PC-3 (cell line): ENCODE measurements around the gene GLRX. TPM values are rescaled to one million over a fixed set of nuclear protein-coding genes. Genes with fewer than 3 reads are reported as not detected.

Experiments used
- ATAC-seq: fragments of 200-7000 bp; cut with Tn5 transposase; 2 replicates; pipeline ENCODE4 v1.9.1; 2020; ENCODE audit warnings: mild to moderate bottlenecking, moderate library complexity
- BruUV-seq: library from RNA; stranded (reverse); fragments of 400-500 nt; replicated peaks from 2 replicates; lab custom pipeline; 2021; lab: Mats Ljungman, UMichigan
- CTCF ChIA-PET: fragments of 300-600 bp; sonication (Branson Sonifier 250); formaldehyde crosslinking; loops from one replicate; lab custom pipeline; 2022; ENCODE audit warnings: antibody characterized with exemption; lab: Charles Lee
- POLR2A ChIA-PET: fragments of 300-600 bp; sonication (Branson Sonifier 250); formaldehyde crosslinking; loops from one replicate; lab custom pipeline; 2022; ENCODE audit warnings: antibody characterized with exemption; ENCODE audit not compliant: unreplicated experiment; lab: Charles Lee
- DNase-seq: peaks from one replicate; pipeline ENCODE4 v3.0.0-alpha.2; 2015
- H2AFZ ChIP-seq: fragments of 300-600 bp; sonication (generic); 2 replicates; pipeline ENCODE4 v1.6.0; 2016; ENCODE audit warnings: antibody characterized with exemption, low read length
- H3F3A ChIP-seq: fragments of 300-600 bp; sonication (generic); one replicate; pipeline ENCODE4 v1.6.0; 2017; ENCODE audit warnings: antibody characterized with exemption, low read length, control low read depth, mild to moderate bottlenecking; ENCODE audit not compliant: unreplicated experiment
- H3K27ac ChIP-seq: fragments of 300-600 bp; sonication (generic); 2 replicates; pipeline ENCODE4 v1.5.1; 2016; ENCODE audit warnings: mild to moderate bottlenecking, low read length
- H3K27me3 ChIP-seq: fragments of 300-600 bp; sonication (generic); 2 replicates; pipeline ENCODE4 v1.6.1; 2016; ENCODE audit warnings: low read length, mixed read lengths
- H3K36me3 ChIP-seq: fragments of 300-600 bp; sonication (generic); 2 replicates; pipeline ENCODE4 v1.6.1; 2016; ENCODE audit warnings: low read depth, mixed run types, low read length, mixed read lengths
- H3K4me1 ChIP-seq: fragments of 300-600 bp; sonication (generic); 2 replicates; pipeline ENCODE4 v1.5.1; 2016; ENCODE audit warnings: low read length; ENCODE audit not compliant: insufficient read depth
- H3K4me2 ChIP-seq: fragments of 300-600 bp; sonication (generic); 2 replicates; pipeline ENCODE4 v1.6.0; 2016; ENCODE audit warnings: low read length
- H3K4me3 ChIP-seq: fragments of 300-600 bp; sonication (generic); 2 replicates; pipeline ENCODE4 v1.5.1; 2016; ENCODE audit warnings: mild to moderate bottlenecking, low read length, mixed read lengths
- H3K79me2 ChIP-seq: fragments of 300-600 bp; sonication (generic); 2 replicates; pipeline ENCODE4 v1.6.1; 2017; ENCODE audit warnings: low read length, mixed read lengths
- H3K9ac ChIP-seq: fragments of 300-600 bp; sonication (generic); 2 replicates; pipeline ENCODE4 v1.6.0; 2016; ENCODE audit warnings: mild to moderate bottlenecking, low read length
- H3K9me2 ChIP-seq: fragments of 300-600 bp; sonication (generic); replicated peaks from 2 replicates; pipeline ENCODE4 v1.6.1; 2016; ENCODE audit warnings: mixed run types, low read length, mixed read lengths
- H3K9me3 ChIP-seq: fragments of 300-600 bp; sonication (generic); 2 replicates; pipeline ENCODE4 v1.6.1; 2016; ENCODE audit warnings: low read length, mixed read lengths
- H4K20me1 ChIP-seq: fragments of 300-600 bp; sonication (generic); 2 replicates; pipeline ENCODE4 v1.6.1; 2016; ENCODE audit warnings: low read length, mixed read lengths
- CTCF ChIP-seq: fragments of 300-600 bp; sonication (generic); conservative IDR thresholded peaks from 2 replicates; pipeline ENCODE4 v1.5.1; 2017; ENCODE audit warnings: antibody characterized with exemption, low read depth, mild to moderate bottlenecking, low read length
- EZH2 ChIP-seq: fragments of 300-600 bp; sonication (generic); IDR thresholded peaks from one replicate; pipeline ENCODE4 v1.6.1; 2017; ENCODE audit warnings: antibody characterized with exemption, mild to moderate bottlenecking, low read length; ENCODE audit not compliant: unreplicated experiment
- EZH2phosphoT487 ChIP-seq: fragments of 300-600 bp; sonication (generic); IDR thresholded peaks from 2 replicates; pipeline ENCODE4 v1.6.1; 2018; ENCODE audit warnings: mild to moderate bottlenecking, antibody characterized with exemption, low read length, borderline replicate concordance
- intact Hi-C: fragments of 100-400 bp; cut with micrococcal nuclease; formaldehyde crosslinking; loops from 2 replicates; pipeline ENCODE4 v1.9.0; 2023
- total RNA-seq: library from RNA; depleted of rRNA; stranded (reverse); fragments of >200 nt; gene quantifications from 2 replicates; pipeline ENCODE4 v1.2.3, GENCODE V29; 2014

The GLRX gene
- total RNA-seq, 1 experiment from 2014 or later = 27.4 TPM

GRCh38 chr5:95770830-95771708 lies 51.5 kb downstream of the GLRX start:
- H3K4me1 ChIP-seq = peaks cover 11% of the 10 kb centered on the region
- H3K9me3 ChIP-seq = no peaks in the 10 kb centered on the region
- no peak overlapping the region for H3K27ac ChIP-seq
- no peaks in the 10 kb centered on the region for H3K27me3 ChIP-seq
- no peaks in the 10 kb centered on the region for H3F3A ChIP-seq
- TF ChIP-seq EZH2phosphoT487 (no peak), CTCF (no peak), EZH2 (no peak)
- no TSS peak for BruUV-seq
- no peak overlapping the region for H3K9ac ChIP-seq
- H2AFZ ChIP-seq = no peak overlapping the region
- H3K4me3 ChIP-seq = no peak overlapping the region
- no peaks in the 10 kb centered on the region for H4K20me1 ChIP-seq
- intact Hi-C loops = no loop called here
- no peaks in the 10 kb centered on the region for H3K36me3 ChIP-seq
- ChIA-PET CTCF (no interaction called here), POLR2A (no interaction called here)
- ATAC-seq (no peak), DNase-seq (no peak)
- H3K9me2 ChIP-seq = no peaks in the 10 kb centered on the region
- no peaks in the 10 kb centered on the region for H3K79me2 ChIP-seq
- H3K4me2 ChIP-seq = no peak overlapping the region

DNA sequence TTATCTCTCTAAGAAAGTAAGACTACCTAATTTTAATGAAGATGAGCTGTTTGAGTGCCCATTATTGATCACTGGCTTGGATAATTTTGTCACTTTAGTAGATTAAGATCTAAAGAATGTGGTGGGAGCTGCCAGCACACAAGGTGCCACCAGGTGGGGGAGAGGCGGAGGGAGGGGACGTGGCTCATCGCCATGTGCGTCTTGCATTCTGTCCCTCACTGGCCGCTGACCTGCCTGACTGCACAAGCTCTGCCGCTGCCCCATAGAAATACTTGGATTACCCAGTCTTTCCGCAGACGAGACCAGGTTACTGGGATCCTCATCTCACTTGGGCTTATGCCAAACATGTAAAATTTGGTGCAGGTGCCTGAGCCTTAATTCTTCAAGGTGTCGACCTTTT lies 53.8 kb downstream of the GLRX start:
- no peaks in the 10 kb centered on the region for H4K20me1 ChIP-seq
- POLR2A ChIA-PET = no interaction called here

More for the DNA sequence above, 53.8 kb downstream of the GLRX start:
- BruUV-seq = no TSS peak
- CTCF ChIA-PET = no interaction called here
- Histone ChIP-seq H3K4me1 (peaks cover 6% of the 10 kb centered on the region), H2AFZ (no peak overlapping the region), H3K9me3 (no peaks in the 10 kb centered on the region), H3K27me3 (no peaks in the 10 kb centered on the region), H3F3A (no peaks in the 10 kb centered on the region), H3K9me2 (no peaks in the 10 kb centered on the region), H3K36me3 (no peaks in the 10 kb centered on the region), H3K4me2 (no peak overlapping the region), H3K79me2 (no peaks in the 10 kb centered on the region), H3K9ac (no peak overlapping the region), H3K4me3 (no peak overlapping the region), H3K27ac (no peak overlapping the region)
- intact Hi-C loops = no loop called here
- TF ChIP-seq CTCF (no peak), EZH2 (no peak), EZH2phosphoT487 (no peak)
- ATAC-seq (no peak), DNase-seq (no peak)
